RPMI8226 (cell line): Measurements from ENCODE around the gene SYMPK.
"Not testable (repeated sequence)": the region's sequence is repeated elsewhere in the genome, so short reads cannot be mapped to it uniquely, and the experiment has no call there.

Source experiments
- DNase-seq: peaks from one replicate; pipeline ENCODE4 v3.0.0-alpha.2; 2015

SYMPK gene

GRCh38 chr19:45885556-45886426 is 22.8 kb upstream of the SYMPK start, which contains the start of gene IRF2BP1:
Gene IRF2BP1 (minus strand): TSS chr19:45886141. CDS start chr19:45885774, 367 bp downstream.
- peak; percentile 90 for DNase-seq

GRCh38 chr19:45884682-45885555 is 22.0 kb upstream of the SYMPK start:
- DNase-seq = no peak

- no peak for DNase-seq
Observed at GRCh38 chr19:45883881-45884681, 21.1 kb upstream of the SYMPK start.

GRCh38 chr19:45883586-45883880 is 20.6 kb upstream of the SYMPK start:
- no peak for DNase-seq

GRCh38 chr19:45882652-45883585 is 20.0 kb upstream of the SYMPK start:
- DNase-seq = peak; percentile 81

GRCh38 chr19:45881909-45882528 is 19.1 kb upstream of the SYMPK start:
- DNase-seq = no peak

GRCh38 chr19:45881082-45881908 is 18.3 kb upstream of the SYMPK start:
- no peak for DNase-seq

- no peak for DNase-seq
Observed at GRCh38 chr19:45879971-45880370, 17.0 kb upstream of the SYMPK start.

GRCh38 chr19:45879055-45879454 is 16.1 kb upstream of the SYMPK start:
- DNase-seq = no peak

- DNase-seq = no peak
Observed at GRCh38 chr19:45878043-45878794, 15.3 kb upstream of the SYMPK start.

GRCh38 chr19:45876411-45877197 is 13.7 kb upstream of the SYMPK start:
- DNase-seq = no peak

GRCh38 chr19:45876161-45876410 is 13.1 kb upstream of the SYMPK start:
- no peak for DNase-seq

- DNase-seq = no peak
Observed at GRCh38 chr19:45874620-45874966, 11.6 kb upstream of the SYMPK start.

- no peak for DNase-seq
Observed at GRCh38 chr19:45873219-45873772, 10.3 kb upstream of the SYMPK start.

- no peak for DNase-seq
Observed at GRCh38 chr19:45872095-45872919, 9.4 kb upstream of the SYMPK start.

GRCh38 chr19:45870798-45871197 is 7.9 kb upstream of the SYMPK start:
- DNase-seq = no peak

GRCh38 chr19:45867241-45867640 is 4.3 kb upstream of the SYMPK start:
- not testable (repeated sequence) for DNase-seq
